ENCODE measurements around the gene ROBO1.

Gene ROBO1

GRCh38 chr3:79094654-79095053 is 673.1 kb downstream of the ROBO1 start:
- H3K27ac ChIP-seq = no peak overlapping the region
- TF ChIP-seq CTCF (conservative IDR thresholded peaks at IDR 0.05) = no peak
- no peak for TF ChIP-seq ZFX (IDR thresholded peaks at IDR 0.05)

- no peak overlapping the region for H3K27ac ChIP-seq
- TF ChIP-seq CTCF (conservative IDR thresholded peaks at IDR 0.05) = peak; percentile 78
- no peak for TF ChIP-seq ZFX (IDR thresholded peaks at IDR 0.05)
These were observed 681.3 kb downstream of the ROBO1 start for GRCh38 chr3:79086514-79086913.

GRCh38 chr3:79085171-79085570 is 682.6 kb downstream of the ROBO1 start:
- H3K27ac ChIP-seq = no peak overlapping the region
- no peak for TF ChIP-seq ZFX (IDR thresholded peaks at IDR 0.05)
- TF ChIP-seq CTCF (conservative IDR thresholded peaks at IDR 0.05) = no peak

- no peak for TF ChIP-seq ZFX (IDR thresholded peaks at IDR 0.05)
- no peak for TF ChIP-seq CTCF (conservative IDR thresholded peaks at IDR 0.05)
- H3K27ac ChIP-seq = no peak overlapping the region
These were observed 686.5 kb downstream of the ROBO1 start for GRCh38 chr3:79081335-79081734.

GRCh38 chr3:79074558-79074957 is 693.2 kb downstream of the ROBO1 start:
- no peak for TF ChIP-seq ZFX (IDR thresholded peaks at IDR 0.05)
- no peak for TF ChIP-seq CTCF (conservative IDR thresholded peaks at IDR 0.05)
- H3K27ac ChIP-seq = no peak overlapping the region

- no peak overlapping the region for H3K27ac ChIP-seq
- no peak for TF ChIP-seq ZFX (IDR thresholded peaks at IDR 0.05)
- TF ChIP-seq CTCF (conservative IDR thresholded peaks at IDR 0.05) = no peak
These were observed 700.1 kb downstream of the ROBO1 start for GRCh38 chr3:79067734-79068133.

- H3K27ac ChIP-seq = no peak overlapping the region
- no peak for TF ChIP-seq CTCF (conservative IDR thresholded peaks at IDR 0.05)
- no peak for TF ChIP-seq ZFX (IDR thresholded peaks at IDR 0.05)
These were observed 701.3 kb downstream of the ROBO1 start for GRCh38 chr3:79066481-79066880.
